C4-2B (cell line): ENCODE measurements around the gene ATP11A.

Experiments used
- ZFX ChIP-seq: fragments of 450-650 bp; IDR thresholded peaks from 2 replicates; pipeline ENCODE4 v1.6.1; 2017
- TF ChIP-seq, protein P1 (sequence below): fragments of 450-650 bp; conservative IDR thresholded peaks from 2 replicates; pipeline ENCODE4 v1.5.1; 2017; ENCODE audit warnings: mild to moderate bottlenecking

- TF ChIP-seq, protein P1, sequence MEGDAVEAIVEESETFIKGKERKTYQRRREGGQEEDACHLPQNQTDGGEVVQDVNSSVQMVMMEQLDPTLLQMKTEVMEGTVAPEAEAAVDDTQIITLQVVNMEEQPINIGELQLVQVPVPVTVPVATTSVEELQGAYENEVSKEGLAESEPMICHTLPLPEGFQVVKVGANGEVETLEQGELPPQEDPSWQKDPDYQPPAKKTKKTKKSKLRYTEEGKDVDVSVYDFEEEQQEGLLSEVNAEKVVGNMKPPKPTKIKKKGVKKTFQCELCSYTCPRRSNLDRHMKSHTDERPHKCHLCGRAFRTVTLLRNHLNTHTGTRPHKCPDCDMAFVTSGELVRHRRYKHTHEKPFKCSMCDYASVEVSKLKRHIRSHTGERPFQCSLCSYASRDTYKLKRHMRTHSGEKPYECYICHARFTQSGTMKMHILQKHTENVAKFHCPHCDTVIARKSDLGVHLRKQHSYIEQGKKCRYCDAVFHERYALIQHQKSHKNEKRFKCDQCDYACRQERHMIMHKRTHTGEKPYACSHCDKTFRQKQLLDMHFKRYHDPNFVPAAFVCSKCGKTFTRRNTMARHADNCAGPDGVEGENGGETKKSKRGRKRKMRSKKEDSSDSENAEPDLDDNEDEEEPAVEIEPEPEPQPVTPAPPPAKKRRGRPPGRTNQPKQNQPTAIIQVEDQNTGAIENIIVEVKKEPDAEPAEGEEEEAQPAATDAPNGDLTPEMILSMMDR: no peak
- no peak for TF ChIP-seq ZFX
Measured at GRCh38 chr13:112725346-112726015, 35.6 kb downstream of the ATP11A start.
